ENCODE results near the gene CARNS1.
"Not testable (repeated sequence)": the region's sequence is repeated elsewhere in the genome, so short reads cannot be mapped to it uniquely, and the experiment has no call there.

The CARNS1 gene

DNA sequence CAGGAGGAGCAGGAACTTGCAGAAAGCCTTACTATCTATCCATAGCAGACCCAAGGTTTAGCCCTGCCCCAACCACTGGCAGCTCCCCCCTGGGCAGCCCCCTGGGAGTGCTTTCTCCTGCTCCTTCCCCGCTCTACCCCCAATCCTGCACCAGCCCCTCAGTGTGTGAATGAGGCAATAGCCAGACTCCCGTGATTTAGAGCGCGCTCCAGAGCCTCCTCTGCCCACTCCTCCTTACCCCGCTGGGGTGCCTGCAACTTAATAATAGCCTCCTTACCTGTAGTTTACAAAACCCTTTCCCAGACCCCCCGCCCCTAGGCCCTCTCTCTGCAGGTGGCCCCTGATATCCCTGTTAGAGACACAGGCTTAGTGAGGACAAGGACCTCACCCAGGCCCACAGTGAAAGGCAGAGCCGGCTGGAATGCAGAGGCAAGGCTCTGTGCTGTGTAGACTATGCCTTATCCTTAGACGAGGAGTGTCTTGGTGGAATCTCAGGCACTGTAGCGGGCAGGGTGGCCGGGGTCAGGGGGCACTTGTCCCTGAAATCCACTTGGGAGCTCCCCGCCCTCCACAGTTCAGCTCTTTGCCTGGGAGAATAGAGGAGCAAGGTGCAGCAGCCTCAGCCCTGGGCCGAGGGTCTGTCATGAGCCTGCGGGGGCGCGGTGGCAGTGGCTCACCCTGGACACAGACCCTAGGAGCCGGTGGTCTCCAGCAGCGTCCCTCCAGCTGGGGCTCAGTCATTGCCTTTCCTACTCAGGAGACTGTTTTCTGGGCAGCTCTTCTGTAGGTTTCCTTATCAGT, 4.3 kb upstream of the CARNS1 start:
- DNase-seq: no peak

DNA sequence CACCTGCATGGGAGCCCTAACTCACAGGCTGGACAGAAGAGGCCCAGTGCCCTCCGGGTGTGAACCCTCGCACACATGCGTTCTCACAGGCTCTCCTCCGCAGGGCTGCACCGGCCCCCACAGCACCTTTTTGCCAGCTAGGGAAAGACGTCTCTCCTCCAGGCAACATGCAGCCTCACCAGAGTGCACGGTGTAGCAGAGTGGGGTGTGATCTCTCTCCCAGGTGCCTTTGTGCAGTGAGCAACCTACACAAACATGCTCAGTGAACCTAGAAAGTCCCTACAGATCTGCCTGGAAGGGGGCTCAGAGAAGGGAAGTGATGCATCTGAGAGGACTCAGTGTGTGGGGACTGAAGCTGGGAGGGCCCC, 3.7 kb upstream of the CARNS1 start:
- DNase-seq: no peak

DNA sequence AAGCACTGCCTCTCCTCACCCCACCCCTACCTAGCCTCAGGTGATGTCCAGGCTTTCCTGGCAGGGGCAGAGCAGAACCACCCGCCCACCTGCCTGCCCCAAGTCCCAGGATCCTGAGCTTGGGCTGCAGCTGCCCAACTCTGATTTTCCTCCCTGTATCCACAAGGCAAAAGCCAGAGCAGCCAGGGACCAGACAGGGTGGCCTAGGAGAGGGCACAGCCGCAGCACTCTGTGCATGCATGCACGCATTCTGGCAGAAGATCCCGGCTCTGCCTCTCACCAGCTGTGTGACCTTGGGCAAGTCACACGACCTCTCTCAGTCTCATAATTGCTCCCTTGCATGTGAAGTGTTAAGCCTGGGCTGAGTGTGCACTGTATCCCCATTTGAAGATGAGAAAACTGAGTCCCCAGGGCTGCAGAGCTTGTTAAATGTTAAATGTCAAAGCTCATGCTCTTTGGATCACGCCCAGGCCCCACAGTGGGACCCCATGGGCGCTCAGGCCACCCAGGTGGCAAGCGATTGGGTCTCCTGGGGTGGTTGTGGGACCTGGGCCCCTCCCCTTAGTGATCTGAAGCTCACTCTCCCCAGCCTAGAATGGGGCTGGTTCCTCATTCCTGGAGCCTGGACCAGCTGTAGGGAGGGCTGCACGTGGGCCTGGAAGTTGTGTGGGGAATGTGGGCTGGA, 2.8 kb upstream of the CARNS1 start:
- DNase-seq: no peak

DNA sequence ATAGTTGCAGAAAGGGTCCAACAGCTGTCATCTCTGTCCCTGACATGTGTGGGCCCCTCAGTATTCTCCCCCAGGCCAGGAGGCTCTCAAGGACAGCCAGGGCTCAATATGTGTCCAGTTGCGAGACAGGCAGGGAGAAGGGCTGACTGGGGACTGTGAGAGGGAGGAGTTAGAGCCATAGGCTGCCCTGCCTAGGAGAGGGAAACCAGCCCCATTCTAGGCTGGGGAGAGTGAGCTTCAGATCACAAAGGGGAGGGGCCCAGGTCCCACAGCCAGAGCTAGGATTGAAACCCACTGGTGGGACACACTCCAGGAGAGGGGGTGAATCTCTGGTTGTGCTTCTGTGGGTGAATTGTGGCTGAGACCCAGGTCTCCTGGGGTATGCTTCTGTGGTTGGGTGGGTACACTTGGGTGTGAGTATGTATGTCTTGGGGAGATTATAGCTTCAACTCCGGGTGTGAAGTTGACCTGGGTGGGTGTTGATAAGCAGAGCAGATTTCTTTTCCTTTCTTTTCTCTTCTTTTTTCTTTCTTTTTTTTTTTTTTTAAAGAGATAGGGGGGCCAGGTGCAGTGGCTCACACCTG, 2.1 kb upstream of the CARNS1 start:
- no peak for DNase-seq

DNA sequence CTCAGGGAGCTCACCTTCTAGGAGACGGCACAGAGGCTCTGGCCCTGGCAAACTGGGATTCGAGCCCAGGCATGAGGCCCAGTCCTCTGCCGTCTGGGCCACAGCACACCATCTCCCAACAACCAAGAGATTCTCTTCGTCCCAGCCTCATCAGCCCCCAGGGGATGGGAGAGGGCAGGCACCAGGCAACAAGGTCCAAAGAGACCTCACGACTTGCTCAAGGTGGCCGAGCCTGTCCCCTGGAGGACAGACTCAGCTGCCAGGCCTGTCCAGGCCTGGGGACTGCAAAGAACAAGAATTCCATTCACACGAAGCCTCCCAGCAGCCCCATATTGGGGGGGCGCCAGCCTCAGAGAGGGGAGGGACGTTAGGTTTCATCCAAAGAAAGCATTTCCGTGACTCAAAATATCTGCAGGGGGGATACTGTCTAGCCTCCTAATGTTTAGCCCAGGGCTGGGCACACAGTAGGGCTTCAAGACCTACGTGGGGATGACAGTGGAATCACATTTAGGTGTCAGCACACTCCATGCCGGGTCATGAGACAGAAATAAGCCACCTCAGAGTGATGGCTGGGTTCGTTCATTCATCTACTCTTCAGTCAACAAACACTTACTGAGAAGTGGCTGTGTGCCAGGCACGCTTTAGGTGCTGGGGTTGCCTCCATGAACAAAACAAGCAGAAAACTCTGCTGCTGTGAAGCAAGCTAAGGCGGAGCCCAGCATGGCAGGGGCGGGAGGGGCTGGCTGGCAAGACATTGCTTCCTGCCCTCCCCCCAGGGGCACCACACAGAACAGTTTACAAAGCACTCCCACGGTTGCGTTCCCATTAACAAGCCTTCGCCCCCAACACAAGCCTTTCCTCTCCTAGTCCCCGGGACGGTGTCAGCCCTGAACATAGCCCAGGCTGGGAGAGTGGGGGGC, 1.2 kb downstream of the CARNS1 start:
- no peak for DNase-seq

DNA sequence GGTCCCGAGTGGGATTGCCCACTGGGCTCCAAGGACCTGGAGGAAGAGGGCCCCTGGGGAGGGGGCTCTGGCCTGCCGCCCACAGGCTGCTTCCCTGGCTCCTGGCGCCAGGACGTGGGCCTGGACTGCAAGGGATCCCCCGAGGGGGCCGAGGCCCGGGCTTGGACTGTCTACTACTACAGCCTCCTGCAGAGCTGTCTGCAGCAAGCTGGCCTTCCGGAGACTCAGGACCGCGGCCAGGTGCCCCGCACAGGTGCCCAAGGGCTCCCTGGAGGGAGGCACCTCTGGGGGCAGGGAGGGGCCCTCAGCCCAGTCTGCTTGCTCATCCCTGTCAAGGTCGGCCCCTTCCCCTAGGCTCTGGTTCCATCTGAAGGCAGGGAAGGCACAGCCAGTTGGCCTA, 1.9 kb downstream of the CARNS1 start:
- DNase-seq: no peak

DNA sequence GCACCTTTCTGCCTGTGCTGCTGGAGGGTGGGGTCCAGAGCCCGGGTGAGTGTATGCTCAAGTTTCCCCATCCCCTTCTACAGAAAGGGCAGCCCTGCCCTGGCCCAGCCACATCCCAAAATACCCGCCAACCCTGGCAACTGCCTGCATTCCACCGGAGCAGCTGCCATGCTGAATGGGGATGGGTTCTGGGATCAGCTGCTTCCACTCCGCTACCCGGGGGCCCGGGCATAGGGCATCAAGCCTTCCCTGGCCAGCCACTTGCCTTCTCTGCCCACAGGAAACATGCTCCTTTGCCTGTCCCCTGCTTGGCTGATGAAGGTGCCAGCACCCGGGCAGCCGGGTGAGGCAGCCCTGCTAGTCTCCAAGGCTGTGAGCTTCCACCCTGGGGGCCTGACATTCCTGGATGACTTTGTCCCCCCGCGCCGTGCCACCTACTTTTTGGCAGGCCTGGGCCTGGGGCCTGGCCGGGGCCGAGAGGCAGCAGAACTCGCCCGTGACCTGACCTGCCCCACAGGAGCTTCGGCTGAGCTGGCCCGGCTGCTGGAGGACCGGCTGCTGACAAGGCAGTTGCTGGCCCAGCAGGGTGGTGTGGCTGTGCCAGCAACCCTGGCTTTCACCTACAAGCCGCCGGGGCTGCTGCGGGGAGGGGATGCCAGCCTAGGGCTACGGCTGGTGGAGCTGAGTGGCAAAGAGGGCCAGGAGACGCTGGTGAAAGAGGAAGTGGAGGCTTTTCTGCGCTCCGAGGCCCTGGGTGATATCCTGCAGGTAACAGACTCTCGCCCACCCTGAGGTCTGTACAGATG, 3.2 kb downstream of the CARNS1 start:
- DNase-seq: no peak

DNA sequence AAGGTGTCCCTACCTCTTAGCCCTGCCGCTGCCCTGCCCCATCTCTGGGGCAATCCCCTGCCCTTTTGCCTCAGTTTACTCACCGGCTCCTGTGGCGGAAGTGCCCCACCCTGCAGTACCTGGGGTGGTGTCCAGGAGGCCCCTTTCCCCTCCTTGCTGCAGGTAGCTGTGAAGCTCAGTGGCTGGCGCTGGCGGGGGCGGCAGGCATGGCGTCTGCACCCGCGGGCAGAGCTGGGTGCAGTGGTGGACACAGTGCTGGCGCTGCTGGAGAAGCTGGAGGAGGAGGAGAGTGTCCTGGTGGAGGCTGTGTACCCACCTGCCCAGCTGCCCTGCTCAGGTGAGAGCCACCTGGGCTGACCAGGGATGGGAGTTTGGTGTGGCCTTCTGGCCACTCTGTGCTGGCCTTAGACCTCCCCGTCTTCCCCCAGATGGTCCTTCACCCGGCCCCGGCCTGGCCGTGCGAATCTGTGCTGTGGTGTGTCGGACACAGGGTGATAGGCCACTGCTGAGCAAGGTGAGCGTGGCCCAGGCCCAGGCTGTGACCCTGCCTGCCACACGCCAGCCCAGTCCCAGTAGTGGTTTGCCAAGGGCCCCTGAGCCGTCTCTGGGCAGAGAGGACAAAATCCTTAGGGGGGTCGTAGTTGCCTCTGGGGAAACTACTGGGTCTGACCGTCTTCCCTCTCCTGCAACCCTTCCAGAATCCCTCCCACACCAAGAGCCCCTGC, 4.0 kb downstream of the CARNS1 start:
- DNase-seq: no peak

DNA sequence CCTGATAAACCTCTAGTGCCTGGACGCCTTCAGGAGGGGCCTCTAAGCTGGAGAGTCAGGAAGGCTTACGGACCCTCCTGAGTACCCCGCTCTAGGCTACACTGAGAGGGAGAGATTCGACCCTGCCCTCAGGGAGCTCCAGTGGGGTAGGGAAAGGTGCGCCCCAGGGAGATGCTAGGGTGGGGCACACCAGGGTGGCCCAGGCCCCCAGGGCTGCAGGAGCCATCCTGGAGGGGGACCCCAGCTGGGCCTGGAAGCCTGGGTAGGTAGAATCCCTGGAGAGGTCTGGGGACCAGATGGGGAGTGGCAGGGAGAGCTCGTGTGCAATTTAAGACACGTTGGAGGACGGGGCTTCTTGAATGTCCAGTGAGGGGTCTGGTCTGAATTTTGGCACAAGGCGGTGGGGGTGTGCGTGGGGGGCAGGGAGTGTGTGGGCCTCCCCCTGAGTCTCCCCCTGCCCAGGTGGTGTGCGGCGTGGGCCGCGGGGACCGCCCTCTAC, 4.7 kb downstream of the CARNS1 start:
- no peak for DNase-seq

DNA sequence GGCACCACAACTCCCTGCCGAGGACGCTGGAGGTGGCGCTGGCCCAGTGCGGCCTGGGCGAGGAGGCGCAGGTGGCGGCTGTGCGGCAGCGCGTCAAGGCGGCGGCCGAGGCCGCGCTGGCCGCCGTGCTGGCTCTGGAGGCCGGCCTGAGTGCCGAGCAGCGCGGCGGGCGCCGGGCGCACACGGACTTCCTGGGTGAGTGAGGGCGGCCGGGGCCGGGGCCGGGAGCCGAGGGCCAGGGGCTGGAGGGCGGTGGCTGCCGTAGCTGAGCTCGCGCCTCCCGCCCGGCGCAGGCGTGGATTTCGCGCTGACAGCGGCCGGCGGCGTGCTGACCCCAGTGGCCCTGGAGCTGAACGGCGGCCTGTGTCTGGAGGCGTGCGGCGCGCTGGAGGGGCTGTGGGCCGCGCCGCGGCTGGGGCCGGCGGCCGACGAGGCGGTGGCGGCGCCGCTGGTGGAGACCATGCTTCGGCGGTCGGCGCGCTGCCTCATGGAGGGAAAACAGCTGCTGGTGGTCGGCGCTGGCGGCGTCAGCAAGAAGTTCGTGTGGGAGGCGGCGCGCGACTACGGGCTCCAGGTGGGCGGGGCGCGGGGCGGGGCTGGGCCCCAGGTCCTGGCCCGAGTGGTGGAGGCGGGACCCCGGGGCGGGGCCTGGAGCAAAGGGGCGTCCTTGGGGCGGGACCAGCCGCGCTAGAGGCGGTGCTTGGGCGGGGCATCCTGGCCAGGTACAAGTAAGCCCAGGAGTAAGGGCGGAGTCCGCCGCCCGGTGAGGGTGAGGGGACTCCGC, 5.4 kb downstream of the CARNS1 start:
- peak; percentile 98 to 100 for DNase-seq

DNA sequence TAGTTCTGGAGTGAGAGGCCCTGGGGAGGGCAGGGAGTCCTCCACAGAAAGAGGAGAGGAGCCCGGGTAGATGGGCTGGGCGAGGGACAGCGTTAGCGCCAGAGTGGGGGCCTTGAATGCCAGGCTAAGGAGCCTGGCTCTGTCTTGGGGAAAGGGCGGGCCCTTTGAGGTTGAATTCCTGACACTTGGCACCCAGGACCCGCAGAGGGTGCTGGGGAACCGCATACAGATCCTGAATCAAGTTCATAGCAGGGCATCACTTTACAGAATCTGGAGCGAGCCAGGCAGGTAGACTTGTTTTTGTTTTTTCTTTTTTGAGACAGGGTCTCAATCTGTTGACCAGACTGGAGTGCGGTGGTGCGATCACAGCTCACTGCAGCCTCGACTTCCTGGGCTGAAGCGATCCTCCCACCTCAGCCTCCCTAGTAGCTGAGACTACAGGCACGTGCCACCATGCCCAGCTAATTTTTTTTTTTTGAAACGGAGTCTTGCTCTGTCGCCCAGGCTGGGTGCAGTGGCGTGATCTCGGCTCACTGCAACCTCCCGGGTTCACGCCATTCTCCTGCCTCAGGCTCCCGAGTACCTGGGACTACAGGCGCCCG, 6.1 kb downstream of the CARNS1 start:
- no peak for DNase-seq

DNA sequence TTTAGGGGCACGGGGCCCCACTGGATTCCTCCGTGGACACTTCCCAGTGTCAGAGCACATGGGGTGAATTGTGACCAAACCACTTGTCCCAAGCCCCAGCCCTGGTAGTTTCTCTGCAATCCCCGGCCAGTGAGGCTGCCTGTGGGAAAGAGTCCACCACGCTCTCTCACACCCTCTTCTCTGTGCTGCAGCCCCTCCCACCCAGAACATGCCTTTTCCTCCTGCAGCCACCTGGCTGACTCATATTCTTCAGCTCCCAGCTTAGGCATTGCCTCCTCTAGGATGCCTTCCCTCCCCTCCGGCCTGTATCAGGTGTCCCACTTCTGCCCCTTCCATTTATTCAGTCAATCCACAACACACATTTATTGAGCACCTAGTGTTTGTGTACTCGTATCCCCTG, 7.4 kb downstream of the CARNS1 start:
- no peak for DNase-seq

DNA sequence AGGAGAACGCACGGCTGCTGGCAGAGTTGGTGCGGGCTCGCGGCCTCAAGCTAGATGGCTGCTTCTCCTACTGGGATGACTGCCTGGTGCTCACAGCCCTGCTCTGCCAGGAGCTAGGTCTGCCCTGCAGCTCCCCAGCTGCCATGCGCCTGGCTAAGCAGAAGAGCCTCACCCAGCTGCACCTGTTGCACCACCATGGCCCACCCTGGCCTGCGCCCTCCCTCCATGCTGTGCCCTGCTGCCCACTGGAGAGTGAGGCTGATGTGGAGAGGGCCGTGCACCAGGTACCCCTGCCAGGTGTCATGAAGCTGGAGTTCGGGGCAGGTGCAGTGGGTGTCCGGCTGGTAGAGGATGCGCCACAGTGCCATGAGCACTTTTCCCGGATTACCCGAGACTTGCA, 8.0 kb downstream of the CARNS1 start:
- no peak for DNase-seq

DNA sequence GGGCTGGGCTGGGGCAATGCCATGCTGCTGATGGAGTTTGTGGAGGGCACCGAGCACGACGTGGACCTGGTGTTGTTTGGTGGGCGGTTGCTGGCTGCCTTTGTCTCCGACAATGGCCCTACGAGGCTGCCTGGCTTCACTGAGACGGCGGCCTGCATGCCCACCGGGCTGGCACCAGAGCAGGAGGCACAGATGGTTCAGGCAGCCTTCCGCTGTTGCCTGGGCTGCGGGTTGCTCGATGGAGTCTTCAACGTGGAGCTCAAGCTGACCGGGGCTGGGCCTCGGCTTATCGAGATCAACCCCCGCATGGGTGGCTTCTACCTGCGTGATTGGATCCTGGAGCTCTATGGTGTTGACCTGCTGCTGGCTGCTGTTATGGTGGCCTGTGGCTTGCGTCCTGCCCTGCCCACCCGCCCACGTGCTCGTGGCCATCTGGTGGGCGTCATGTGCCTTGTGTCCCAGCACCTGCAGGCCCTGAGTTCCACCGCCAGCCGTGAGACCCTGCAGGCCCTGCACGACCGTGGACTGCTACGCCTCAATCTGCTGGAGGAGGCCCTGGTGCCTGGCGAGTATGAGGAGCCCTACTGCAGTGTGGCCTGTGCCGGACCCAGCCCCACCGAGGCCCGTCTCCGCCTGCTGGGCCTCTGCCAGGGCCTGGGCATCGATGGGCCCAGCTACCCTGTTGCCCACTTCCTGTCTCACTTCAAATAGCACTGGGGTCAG, 8.6 kb downstream of the CARNS1 start:
- no peak for DNase-seq

DNA sequence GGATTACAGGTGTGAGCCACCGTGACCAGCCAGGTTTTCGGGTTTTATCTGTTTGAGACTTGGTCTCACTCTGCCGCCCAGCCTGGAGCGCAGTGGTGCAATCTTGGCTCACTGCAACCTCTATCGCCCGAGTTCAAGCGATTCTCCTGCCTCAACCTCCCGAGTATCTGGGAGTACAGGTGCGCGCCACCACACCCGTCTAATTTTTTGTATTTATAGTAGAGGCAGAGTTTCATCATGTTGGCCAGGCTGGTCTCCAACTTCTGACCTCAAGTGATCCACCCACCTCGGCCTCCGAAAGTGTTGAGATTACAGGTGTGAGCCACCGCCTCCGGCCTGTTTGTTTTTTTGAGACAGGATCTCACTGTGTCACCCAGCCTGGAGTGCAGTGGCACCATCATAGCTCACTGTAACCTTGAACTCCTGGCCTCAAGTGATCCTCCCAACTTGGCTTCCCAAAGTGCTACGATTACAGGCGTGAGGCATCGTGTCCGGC, 11.9 kb downstream of the CARNS1 start:
- not testable (repeated sequence) for DNase-seq

DNA sequence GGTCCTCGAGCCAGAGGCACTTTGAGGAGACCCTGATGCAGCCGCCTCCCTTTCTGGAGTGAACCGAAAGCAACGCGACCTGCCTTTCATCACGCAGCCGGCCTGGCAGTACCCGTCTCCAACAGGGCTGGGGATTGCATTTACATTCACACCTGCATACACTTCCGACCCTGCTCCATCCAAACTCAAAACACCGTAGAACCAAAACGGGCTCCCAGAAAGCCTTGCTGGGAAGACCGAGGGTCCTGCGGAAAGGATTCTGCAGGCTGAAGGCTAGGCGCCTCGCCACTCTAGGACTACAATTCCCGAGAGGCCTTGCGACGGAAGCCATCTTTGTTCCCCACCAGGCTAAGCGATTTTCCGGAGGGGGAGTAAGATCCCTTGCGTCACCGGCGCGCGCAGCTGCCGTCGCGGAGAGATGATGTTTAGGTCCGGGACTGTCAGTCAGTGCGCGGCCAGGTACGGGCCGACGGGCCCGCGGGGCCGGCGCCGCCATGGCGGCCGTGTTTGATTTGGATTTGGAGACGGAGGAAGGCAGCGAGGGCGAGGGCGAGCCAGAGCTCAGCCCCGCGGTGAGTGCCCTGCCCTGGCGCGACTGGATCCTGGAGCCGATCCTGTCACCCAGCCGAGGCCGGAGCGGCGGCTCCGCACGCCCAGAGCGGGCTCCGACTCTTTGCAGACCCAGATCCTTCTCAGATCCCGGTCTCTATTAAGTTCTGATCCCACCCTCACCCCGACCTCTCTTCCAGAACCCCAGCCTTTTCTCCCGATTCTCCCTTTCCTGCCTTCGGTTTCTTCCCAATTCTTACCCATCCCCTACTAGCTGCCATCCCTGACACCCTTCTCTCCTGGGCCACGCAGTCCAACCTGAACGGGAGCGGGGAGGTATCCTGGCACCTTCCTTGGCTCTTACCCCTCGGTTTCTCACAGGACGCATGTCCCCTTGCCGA, 12.8 kb downstream of the CARNS1 start, which contains the start of gene RPS6KB2:
TSS of gene RPS6KB2 (plus strand) at position 443 of the 950 bp plus-strand sequence. CDS start at position 495, 52 bp downstream.
- peak; percentile 100 for DNase-seq

DNA sequence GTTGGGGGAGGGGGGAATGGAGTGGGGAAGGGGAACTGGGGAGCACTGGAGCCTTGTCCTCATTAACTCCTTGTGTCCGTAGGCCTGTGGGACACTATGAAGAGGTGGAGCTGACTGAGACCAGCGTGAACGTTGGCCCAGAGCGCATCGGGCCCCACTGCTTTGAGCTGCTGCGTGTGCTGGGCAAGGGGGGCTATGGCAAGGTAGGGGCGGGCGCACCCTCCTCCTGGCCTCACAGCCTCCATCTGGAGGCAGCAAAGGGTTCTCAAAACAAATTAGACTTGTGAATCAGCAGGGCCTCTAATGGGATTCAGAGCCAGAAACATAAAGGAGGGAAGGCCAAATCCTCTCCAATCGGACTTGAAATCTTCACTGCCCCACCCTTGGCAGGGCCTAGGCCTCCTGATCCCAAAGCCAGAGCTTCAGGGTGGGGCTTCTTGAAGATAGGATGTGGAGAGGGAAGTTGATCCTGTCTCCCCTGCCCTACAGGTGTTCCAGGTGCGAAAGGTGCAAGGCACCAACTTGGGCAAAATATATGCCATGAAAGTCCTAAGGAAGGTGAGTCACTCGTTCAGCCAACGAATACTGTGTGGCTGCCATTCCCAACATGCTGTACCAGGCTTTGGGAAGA, 13.7 kb downstream of the CARNS1 start:
- no peak for DNase-seq

Measured in stimulated activated CD4-positive, alpha-beta T cell treated with anti-CD3 and anti-CD28 coated beads, Interleukin-2, amount 100 ng/mL, for 48 hours (primary cell).